ENCODE data around the gene TMEM272. TPM values are rescaled to one million over a fixed set of nuclear protein-coding genes. Genes with fewer than 3 reads are reported as not detected.

Gene TMEM272
- total and polyA plus RNA-seq, 2 of the 4 experiments (the other 2 are of a cell fraction): not detected

DNA sequence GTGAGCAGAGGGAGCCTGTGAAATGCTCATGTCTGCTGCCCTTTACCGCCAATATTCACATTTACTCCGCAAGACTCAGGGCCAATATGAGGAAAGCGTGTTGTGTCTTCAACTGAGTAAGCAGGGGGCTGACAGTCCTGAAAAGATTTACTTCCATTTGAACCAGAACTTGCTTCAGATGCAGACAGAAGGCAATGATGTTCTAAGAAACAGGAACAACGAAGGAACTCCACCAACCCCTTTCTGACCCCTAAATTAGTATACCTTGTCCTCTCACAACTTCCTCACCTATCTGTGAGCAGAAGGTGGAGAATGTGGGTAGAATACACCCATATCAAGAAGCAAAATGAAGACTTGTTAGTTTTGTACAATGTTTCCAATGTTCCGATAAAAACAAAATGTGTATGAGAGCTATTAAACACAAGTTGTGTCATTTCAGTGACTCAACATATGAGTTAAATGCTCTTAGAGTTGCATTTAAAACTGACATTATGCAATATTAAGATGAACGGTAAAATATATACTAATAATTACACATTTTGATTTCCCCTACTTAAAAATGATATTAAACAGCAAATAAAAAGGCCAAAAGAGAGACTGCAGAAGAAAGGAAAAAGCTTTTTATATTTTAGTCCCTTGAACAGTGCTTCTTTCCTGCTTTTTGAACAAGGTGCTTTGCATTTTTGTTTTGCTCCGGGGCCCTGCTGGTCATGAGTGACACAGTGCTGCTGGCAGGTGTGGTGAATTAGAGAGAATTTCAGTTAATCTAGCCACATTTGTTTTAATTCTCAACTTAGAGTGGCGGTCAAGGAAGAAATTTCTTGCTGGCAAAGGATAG, 16.0 kb downstream of the TMEM272 start:
- no TSS peak for BruUV-seq (replicated peaks)
- Histone ChIP-seq H4K91ac (ENCODE audit: insufficient read depth, low read depth, low read length) (no peak overlapping the region), H3K36me3 (ENCODE audit: control insufficient read depth, insufficient read depth, low read length) (no peaks in the 10 kb centered on the region), H3K23ac (ENCODE audit: low read depth, low read length) (no peak overlapping the region), H3K4ac (ENCODE audit: low read depth, low read length) (no peak overlapping the region), H3K14ac (replicated peaks; ENCODE audit: low read depth, low read length) (no peak overlapping the region), H3K27me3 (ENCODE audit: control insufficient read depth, insufficient read depth, low read length) (peaks cover 64% of the 10 kb centered on the region), H3K4me2 (ENCODE audit: low read depth, low read length) (no peak overlapping the region), H3K4me1 (ENCODE audit: control insufficient read depth, insufficient read depth, low read length) (no peaks in the 10 kb centered on the region), H2AK5ac (ENCODE audit: low read depth, low read length) (no peak overlapping the region), H3K4me3 (ENCODE audit: insufficient read depth, low read depth, low read length) (no peak overlapping the region), H2BK5ac (ENCODE audit: low read depth, low read length, poor library complexity, severe bottlenecking) (no peak overlapping the region), H3K18ac (ENCODE audit: low read depth, low read length) (no peak overlapping the region), H4K20me1 (ENCODE audit: insufficient read depth, low read length) (no peaks in the 10 kb centered on the region), H3K56ac (ENCODE audit: extremely low read depth, insufficient read depth, low read length) (no peak overlapping the region), H3K27ac (ENCODE audit: insufficient read depth, low read length) (no peak overlapping the region), H3K9ac (ENCODE audit: low read depth, low read length) (no peak overlapping the region), H3K9me1 (ENCODE audit: insufficient read depth, low read length) (no peaks in the 10 kb centered on the region), H2AK9ac (replicated peaks; ENCODE audit: low read depth, low read length, poor library complexity) (no peak overlapping the region), H2BK120ac (ENCODE audit: low read depth, low read length) (no peak overlapping the region), H3K79me1 (ENCODE audit: low read depth in 1 of 2, low read length in 2 of 2) (no peaks in the 10 kb centered on the region), H2AFZ (replicated peaks; ENCODE audit: low read length, poor library complexity) (no peak overlapping the region), H2BK20ac (ENCODE audit: low read depth, low read length) (no peak overlapping the region), H4K8ac (ENCODE audit: low read depth in 2 of 2, low read length in 2 of 2) (no peak overlapping the region), H4K5ac (ENCODE audit: low read depth, low read length) (no peak overlapping the region), H2BK15ac (ENCODE audit: low read depth, low read length) (no peak overlapping the region), H3K9me3 (ENCODE audit: control insufficient read depth, insufficient read depth, low read length) (no peaks in the 10 kb centered on the region)
- TF ChIP-seq RCOR1 (IDR thresholded peaks at IDR 0.05; ENCODE audit: insufficient replicate concordance, low read length): no peak
- no peak for TF ChIP-seq NFE2L2 (IDR thresholded peaks at IDR 0.05; ENCODE audit: low read depth, low read length)
- no peak for TF ChIP-seq FOS (IDR thresholded peaks at IDR 0.05; ENCODE audit: low read depth, low read length)
- TF ChIP-seq MAZ (IDR thresholded peaks at IDR 0.05; ENCODE audit: borderline replicate concordance, low read depth, low read length): no peak
- no peak for TF ChIP-seq SMC3 (IDR thresholded peaks at IDR 0.05; ENCODE audit: low read depth, low read length)
- no peak for TF ChIP-seq RAD21 (IDR thresholded peaks at IDR 0.05; ENCODE audit: low read length)
- TF ChIP-seq BHLHE40 (IDR thresholded peaks at IDR 0.05; ENCODE audit: low read depth, low read length): no peak
- TF ChIP-seq CHD1 (IDR thresholded peaks at IDR 0.05; ENCODE audit: low read depth, low read length): no peak
- TF ChIP-seq, protein P1, sequence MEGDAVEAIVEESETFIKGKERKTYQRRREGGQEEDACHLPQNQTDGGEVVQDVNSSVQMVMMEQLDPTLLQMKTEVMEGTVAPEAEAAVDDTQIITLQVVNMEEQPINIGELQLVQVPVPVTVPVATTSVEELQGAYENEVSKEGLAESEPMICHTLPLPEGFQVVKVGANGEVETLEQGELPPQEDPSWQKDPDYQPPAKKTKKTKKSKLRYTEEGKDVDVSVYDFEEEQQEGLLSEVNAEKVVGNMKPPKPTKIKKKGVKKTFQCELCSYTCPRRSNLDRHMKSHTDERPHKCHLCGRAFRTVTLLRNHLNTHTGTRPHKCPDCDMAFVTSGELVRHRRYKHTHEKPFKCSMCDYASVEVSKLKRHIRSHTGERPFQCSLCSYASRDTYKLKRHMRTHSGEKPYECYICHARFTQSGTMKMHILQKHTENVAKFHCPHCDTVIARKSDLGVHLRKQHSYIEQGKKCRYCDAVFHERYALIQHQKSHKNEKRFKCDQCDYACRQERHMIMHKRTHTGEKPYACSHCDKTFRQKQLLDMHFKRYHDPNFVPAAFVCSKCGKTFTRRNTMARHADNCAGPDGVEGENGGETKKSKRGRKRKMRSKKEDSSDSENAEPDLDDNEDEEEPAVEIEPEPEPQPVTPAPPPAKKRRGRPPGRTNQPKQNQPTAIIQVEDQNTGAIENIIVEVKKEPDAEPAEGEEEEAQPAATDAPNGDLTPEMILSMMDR (conservative IDR thresholded peaks at IDR 0.05; ENCODE audit: low read depth, low read length): no peak
- no peak for TF ChIP-seq POLR2A (IDR thresholded peaks at IDR 0.05; ENCODE audit: low read depth, low read length)
- no peak for TF ChIP-seq RFX5 (IDR thresholded peaks at IDR 0.05; ENCODE audit: low read depth, low read length)
- no peak for TF ChIP-seq MXI1 (IDR thresholded peaks at IDR 0.05; ENCODE audit: borderline replicate concordance, low read depth, low read length)
- ChIA-PET CTCF (interaction anchor here (0.8 kb wide), 1 partner anchor 13 kb away, joined by 3 read pairs; no protein-coding TSS in a partner anchor), POLR2A (ENCODE audit: unreplicated experiment) (no interaction called here)
- DNase-seq: no peak
- no CpG with 5 or more reads among the region's 8 CpGs for WGBS, 2 experiments (ENCODE audit: extremely low coverage in 2 of 2, insufficient read length in 1 of 2)
- intact Hi-C loops (cut with micrococcal nuclease): no loop called here
- ATAC-seq (ENCODE audit: low read depth): no peak
- dilution Hi-C loops (cut with HindIII; ENCODE audit: low sequenced_read_pairs, unreplicated experiment): no loop called here
- in situ Hi-C loops (cut with MboI; ENCODE audit: low sequenced_read_pairs): no loop called here
